MG63 (cell line): ENCODE measurements around the gene TMEM247. TPM values are rescaled to one million over a fixed set of nuclear protein-coding genes. Genes with fewer than 3 reads are reported as not detected.
"Not testable (repeated sequence)": the region's sequence is repeated elsewhere in the genome, so short reads cannot be mapped to it uniquely, and the experiment has no call there.

Source experiments
- DNase-seq: peaks from one replicate; pipeline ENCODE4 v3.0.0-alpha.2; 2020
- H3K27me3 ChIP-seq: fragments of 250-450 bp; sonication (Bioruptor Pico); 2 replicates; pipeline ENCODE4 v1.5.1; 2020; ENCODE audit warnings: mild to moderate bottlenecking, moderate library complexity
- H3K36me3 ChIP-seq: fragments of 250-450 bp; sonication (Bioruptor Pico); 2 replicates; pipeline ENCODE4 v1.5.1; 2020; ENCODE audit warnings: mild to moderate bottlenecking, moderate library complexity
- H3K4me3 ChIP-seq: fragments of 250-450 bp; sonication (Bioruptor Pico); 2 replicates; pipeline ENCODE4 v1.5.1; 2020; ENCODE audit warnings: mild to moderate bottlenecking, moderate library complexity
- H3K9me3 ChIP-seq: fragments of 250-450 bp; sonication (Bioruptor Pico); 2 replicates; pipeline ENCODE4 v1.5.1; 2020; ENCODE audit warnings: mild to moderate bottlenecking, moderate library complexity
- total RNA-seq: library from RNA; depleted of rRNA; stranded (reverse); fragments of >200 nt; shearing (Covaris generic); gene quantifications from 2 replicates; pipeline ENCODE4 v1.2.3, GENCODE V29; 2014; ENCODE audit warnings: low replicate concordance; rRNA removed

TMEM247 gene
- total RNA-seq, 1 experiment from 2014 or later = not detected

- H3K36me3 ChIP-seq = no peaks in the 10 kb centered on the region
- peaks cover 21% of the 10 kb centered on the region for H3K9me3 ChIP-seq
- no peak for DNase-seq
- no peak overlapping the region for H3K4me3 ChIP-seq
- H3K27me3 ChIP-seq = no peaks in the 10 kb centered on the region
Measured at GRCh38 chr2:46517485-46517884, 38.1 kb downstream of the TMEM247 start.

DNA sequence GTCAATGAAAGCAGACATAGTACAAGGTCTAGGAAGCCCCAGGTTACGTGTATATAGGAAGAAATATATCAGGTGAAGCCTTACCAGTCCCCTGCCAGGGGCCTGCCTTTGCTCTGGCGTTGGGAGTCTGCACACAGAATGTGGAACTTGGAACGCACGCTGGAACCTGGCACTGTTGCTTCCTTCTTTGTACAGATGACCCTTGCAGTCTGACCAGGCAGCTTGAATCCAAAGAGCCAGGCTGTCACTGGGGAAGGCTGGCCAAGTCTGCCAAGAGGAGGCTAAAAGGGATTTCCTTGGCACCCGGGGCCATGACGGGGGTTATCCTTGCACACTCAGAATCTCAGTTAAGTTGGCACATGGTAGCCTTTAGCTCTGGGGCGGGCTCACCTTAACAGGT lies 39.5 kb downstream of the TMEM247 start:
- Histone ChIP-seq H3K36me3 (no peaks in the 10 kb centered on the region), H3K4me3 (no peak overlapping the region)

DNA sequence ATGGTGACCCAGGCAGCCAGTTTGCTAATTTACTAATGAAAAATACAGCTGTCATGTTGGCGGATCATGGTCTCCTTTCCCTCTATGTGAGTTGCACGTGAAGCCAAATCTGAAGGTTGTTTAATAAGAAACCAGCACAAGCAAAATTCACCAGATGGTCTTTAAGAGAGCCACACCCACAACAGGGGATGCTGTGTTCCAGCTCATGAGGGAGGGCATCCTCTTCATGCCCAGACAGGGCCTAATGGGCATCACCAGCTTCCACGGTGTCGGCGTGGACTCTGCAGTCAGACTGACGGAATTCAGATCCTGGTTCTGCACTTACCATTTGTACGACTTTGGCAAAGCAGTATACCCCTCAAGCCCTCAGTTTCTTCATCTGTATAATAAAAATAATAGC lies 39.9 kb downstream of the TMEM247 start:
- Histone ChIP-seq H3K27me3 (no peaks in the 10 kb centered on the region), H3K36me3 (no peaks in the 10 kb centered on the region), H3K4me3 (no peak overlapping the region), H3K9me3 (peaks cover 21% of the 10 kb centered on the region)
- no peak for DNase-seq

More for the DNA sequence above, 39.5 kb downstream of the TMEM247 start:
- Histone ChIP-seq H3K9me3 (peaks cover 21% of the 10 kb centered on the region), H3K27me3 (no peaks in the 10 kb centered on the region)
- DNase-seq = no peak

- Histone ChIP-seq H3K4me3 (no peak overlapping the region), H3K36me3 (no peaks in the 10 kb centered on the region), H3K27me3 (no peaks in the 10 kb centered on the region), H3K9me3 (peaks cover 16% of the 10 kb centered on the region)
- no peak for DNase-seq
Measured at GRCh38 chr2:46520130-46520711, 40.9 kb downstream of the TMEM247 start.

- peak; percentile 79 for DNase-seq
- H3K27me3 ChIP-seq = no peaks in the 10 kb centered on the region
Measured at GRCh38 chr2:46521215-46521683, 41.9 kb downstream of the TMEM247 start.

GRCh38 chr2:46522385-46522784 lies 43.0 kb downstream of the TMEM247 start:
- H3K36me3 ChIP-seq, DNase-seq, H3K4me3 ChIP-seq, H3K27me3 ChIP-seq, H3K9me3 ChIP-seq: not testable (repeated sequence)

More at GRCh38 chr2:46521215-46521683, 41.9 kb downstream of the TMEM247 start:
- Histone ChIP-seq H3K36me3 (no peaks in the 10 kb centered on the region), H3K9me3 (peaks cover 7% of the 10 kb centered on the region), H3K4me3 (no peak overlapping the region)

DNA sequence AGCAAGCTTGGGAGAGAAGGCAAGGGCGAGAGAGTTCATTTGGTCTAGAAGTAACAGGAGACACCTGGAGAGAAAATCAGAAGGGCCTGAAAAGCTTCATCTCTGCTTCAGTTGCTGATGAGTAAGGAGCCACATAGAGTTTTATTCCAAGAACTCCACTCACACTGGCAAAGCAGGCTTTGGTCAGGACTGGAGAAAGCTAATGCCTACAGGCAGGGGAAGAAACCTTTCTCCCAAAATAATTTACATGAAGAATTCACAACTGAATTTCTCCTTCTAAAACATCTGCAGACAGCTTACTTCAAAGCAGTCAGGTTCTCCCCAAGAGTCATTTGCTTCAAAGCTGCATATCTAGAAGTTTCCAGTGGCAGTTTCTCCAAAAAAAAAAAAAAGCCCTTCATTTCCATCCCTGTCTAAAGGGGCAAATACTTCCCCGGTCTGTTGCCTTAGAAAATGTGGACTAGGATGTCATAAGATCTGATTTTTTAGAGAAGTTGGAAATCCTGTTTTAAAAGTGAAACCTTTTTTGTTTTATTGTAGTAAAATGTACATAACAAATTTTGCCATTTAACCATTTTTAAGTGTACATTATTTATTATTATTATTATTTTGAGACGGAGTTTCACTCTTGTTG lies 46.3 kb downstream of the TMEM247 start:
- H3K4me3 ChIP-seq = no peak overlapping the region
- H3K36me3 ChIP-seq = no peaks in the 10 kb centered on the region
- no peaks in the 10 kb centered on the region for H3K9me3 ChIP-seq
- no peak for DNase-seq
- H3K27me3 ChIP-seq = no peaks in the 10 kb centered on the region

DNA sequence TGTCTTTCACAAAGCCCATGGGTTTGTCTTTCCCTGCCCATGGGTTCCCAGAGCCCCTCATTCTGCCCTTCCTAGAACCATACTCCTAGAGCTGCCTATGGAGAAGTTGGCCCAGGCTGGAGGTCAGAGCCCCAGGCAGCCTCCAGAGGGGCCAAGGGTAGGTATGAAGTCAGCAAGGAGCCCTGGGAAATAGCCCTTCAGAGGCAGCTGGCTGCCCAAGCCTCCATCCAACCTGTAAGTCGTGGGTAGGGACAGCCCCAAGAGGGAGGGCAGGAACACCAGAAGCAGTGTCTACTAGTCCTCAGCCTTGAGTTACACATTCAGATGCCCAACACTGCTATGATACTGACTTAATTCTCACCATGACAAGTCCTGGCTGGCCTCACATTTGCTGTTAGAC lies 49.5 kb downstream of the TMEM247 start:
- H3K9me3 ChIP-seq = no peaks in the 10 kb centered on the region
- H3K36me3 ChIP-seq = no peaks in the 10 kb centered on the region; the same call in 1 of the 2 replicates
- no peak overlapping the region for H3K4me3 ChIP-seq

DNA sequence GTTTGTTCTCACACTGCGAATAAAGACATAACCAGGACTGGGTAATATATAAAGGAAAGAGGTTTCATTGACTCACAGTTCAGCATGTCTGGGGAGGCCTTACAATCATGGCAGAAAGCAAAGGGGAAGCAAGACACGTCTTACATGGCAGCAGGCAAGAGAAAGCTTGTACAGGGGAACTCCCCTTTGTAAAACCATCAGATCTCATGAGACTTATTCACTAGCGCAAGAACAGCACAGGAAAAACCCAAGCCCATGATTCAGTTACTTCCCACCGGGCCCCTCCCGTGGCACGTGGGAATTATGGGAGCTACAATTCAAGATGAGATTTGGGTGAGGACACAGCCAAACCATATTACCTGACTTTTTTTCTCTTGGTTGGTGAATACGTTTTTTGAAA lies 51.3 kb downstream of the TMEM247 start:
- no peaks in the 10 kb centered on the region for H3K27me3 ChIP-seq
- H3K36me3 ChIP-seq = peaks cover 3% of the 10 kb centered on the region
- H3K4me3 ChIP-seq = no peak overlapping the region
- DNase-seq = no peak
- H3K9me3 ChIP-seq = no peaks in the 10 kb centered on the region

More for the DNA sequence above, 49.5 kb downstream of the TMEM247 start:
- DNase-seq = no peak
- H3K27me3 ChIP-seq = no peaks in the 10 kb centered on the region

DNA sequence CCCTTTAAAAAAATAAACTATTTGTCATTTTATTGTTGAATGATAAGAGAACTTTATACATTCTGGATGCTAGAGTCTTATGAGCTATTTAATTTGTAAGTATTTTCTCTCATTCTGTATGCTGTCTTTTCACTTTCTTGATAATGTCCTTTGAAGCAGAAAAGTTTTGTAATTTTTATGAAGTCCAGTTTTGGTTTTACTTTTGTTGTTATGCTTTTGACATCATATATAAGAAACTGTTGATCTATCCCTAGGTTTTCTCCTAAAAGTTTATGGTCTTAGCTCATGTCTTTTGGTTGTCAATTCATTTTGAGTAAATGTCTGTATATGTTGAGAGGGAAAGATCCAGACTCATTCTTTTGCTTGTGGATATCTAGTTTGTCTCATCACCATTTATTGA lies 52.5 kb downstream of the TMEM247 start:
- H3K36me3 ChIP-seq = peaks cover 7% of the 10 kb centered on the region
- H3K4me3 ChIP-seq = no peak overlapping the region
- H3K27me3 ChIP-seq = no peaks in the 10 kb centered on the region
- no peaks in the 10 kb centered on the region for H3K9me3 ChIP-seq
- no peak for DNase-seq

Other genes with a start within 250 kb of the TMEM247 start
- 27.6 and 46.1 TPM in 2 replicates for gene EPAS1, start 182.2 kb upstream of the TMEM247 start, total RNA-seq
- gene RHOQ, start 62.9 kb downstream of the TMEM247 start, total RNA-seq = 51.0 and 58.1 TPM in 2 replicates
- 9.1 and 27.7 TPM in 2 replicates for gene ATP6V1E2, start 63.0 kb downstream of the TMEM247 start, total RNA-seq
- gene PIGF, start 137.5 kb downstream of the TMEM247 start, total RNA-seq = 16.1 and 19.7 TPM in 2 replicates
- gene CRIPT, start 137.7 kb downstream of the TMEM247 start, total RNA-seq = 11.8 and 12.1 TPM in 2 replicates
- gene SOCS5, start 219.7 kb downstream of the TMEM247 start, total RNA-seq = 18.4 and 28.1 TPM in 2 replicates